ENCODE data around the gene SPR. TPM values are rescaled to one million over a fixed set of nuclear protein-coding genes. Genes with fewer than 3 reads are reported as not detected.

Gene SPR
- total and polyA plus RNA-seq, 2 of the 4 experiments (the other 2 are of a cell fraction) = 14.3 to 17.4 TPM

- in situ Hi-C loops (cut with MboI; ENCODE audit: low sequenced_read_pairs) = no loop called here
- Histone ChIP-seq H3K4me3 (ENCODE audit: insufficient read depth, low read depth, low read length) (no peak overlapping the region), H3K18ac (ENCODE audit: low read depth, low read length) (no peak overlapping the region), H3K23ac (ENCODE audit: low read depth, low read length) (no peak overlapping the region), H4K8ac (ENCODE audit: low read depth in 2 of 2, low read length in 2 of 2) (no peak overlapping the region), H3K4me1 (ENCODE audit: control insufficient read depth, insufficient read depth, low read length) (no peaks in the 10 kb centered on the region), H3K14ac (replicated peaks; ENCODE audit: low read depth, low read length) (no peak overlapping the region), H3K56ac (ENCODE audit: extremely low read depth, insufficient read depth, low read length) (no peak overlapping the region), H3K9ac (ENCODE audit: low read depth, low read length) (no peak overlapping the region), H3K36me3 (ENCODE audit: control insufficient read depth, insufficient read depth, low read length) (no peaks in the 10 kb centered on the region), H2AK5ac (ENCODE audit: low read depth, low read length) (no peak overlapping the region), H2AFZ (replicated peaks; ENCODE audit: low read length, poor library complexity) (no peak overlapping the region), H3K27ac (ENCODE audit: insufficient read depth, low read length) (no peak overlapping the region), H4K91ac (ENCODE audit: insufficient read depth, low read depth, low read length) (no peak overlapping the region), H3K9me1 (ENCODE audit: insufficient read depth, low read length) (no peaks in the 10 kb centered on the region), H3K4ac (ENCODE audit: low read depth, low read length) (no peak overlapping the region), H3K27me3 (ENCODE audit: control insufficient read depth, insufficient read depth, low read length) (peaks cover 68% of the 10 kb centered on the region), H3K79me1 (ENCODE audit: low read depth in 1 of 2, low read length in 2 of 2) (no peaks in the 10 kb centered on the region), H3K9me3 (ENCODE audit: control insufficient read depth, insufficient read depth, low read length) (no peaks in the 10 kb centered on the region; the same call in 1 of the 2 replicates), H2BK15ac (ENCODE audit: low read depth, low read length) (no peak overlapping the region), H4K20me1 (ENCODE audit: insufficient read depth, low read length) (no peaks in the 10 kb centered on the region), H4K5ac (ENCODE audit: low read depth, low read length) (no peak overlapping the region), H2BK20ac (ENCODE audit: low read depth, low read length) (no peak overlapping the region), H2BK5ac (ENCODE audit: low read depth, low read length, poor library complexity, severe bottlenecking) (no peak overlapping the region), H3K4me2 (ENCODE audit: low read depth, low read length) (no peak overlapping the region), H2AK9ac (replicated peaks; ENCODE audit: low read depth, low read length, poor library complexity) (no peak overlapping the region), H2BK120ac (ENCODE audit: low read depth, low read length) (no peak overlapping the region)
- BruUV-seq (replicated peaks) = no TSS peak
- CTCF ChIA-PET = no interaction called here
- no CpG with 5 or more reads among the region's 3 CpGs for WGBS, 2 experiments (ENCODE audit: extremely low coverage in 2 of 2, insufficient read length in 1 of 2)
- dilution Hi-C loops (cut with HindIII; ENCODE audit: low sequenced_read_pairs, unreplicated experiment) = no loop called here
- ATAC-seq (ENCODE audit: low read depth) = no peak
- DNase-seq = no peak
- TF ChIP-seq CTCF (conservative IDR thresholded peaks at IDR 0.05; ENCODE audit: low read depth, low read length) (no peak), CHD1 (IDR thresholded peaks at IDR 0.05; ENCODE audit: low read depth, low read length) (no peak), RAD21 (IDR thresholded peaks at IDR 0.05; ENCODE audit: low read length) (no peak), USF2 (IDR thresholded peaks at IDR 0.05; ENCODE audit: low read depth, low read length) (no peak), CEBPB (IDR thresholded peaks at IDR 0.05; ENCODE audit: low read depth, low read length) (no peak), BHLHE40 (IDR thresholded peaks at IDR 0.05; ENCODE audit: low read depth, low read length) (no peak), POLR2A (IDR thresholded peaks at IDR 0.05; ENCODE audit: low read depth, low read length) (no peak), MAFK (IDR thresholded peaks at IDR 0.05; ENCODE audit: low read depth, low read length) (no peak), MAZ (IDR thresholded peaks at IDR 0.05; ENCODE audit: borderline replicate concordance, low read depth, low read length) (no peak), RCOR1 (IDR thresholded peaks at IDR 0.05; ENCODE audit: insufficient replicate concordance, low read length) (no peak), FOS (IDR thresholded peaks at IDR 0.05; ENCODE audit: low read depth, low read length) (no peak), ELK1 (IDR thresholded peaks at IDR 0.05; ENCODE audit: borderline replicate concordance, low read depth, low read length) (no peak), NFE2L2 (IDR thresholded peaks at IDR 0.05; ENCODE audit: low read depth, low read length) (no peak), MXI1 (IDR thresholded peaks at IDR 0.05; ENCODE audit: borderline replicate concordance, low read depth, low read length) (no peak)
- intact Hi-C loops (cut with micrococcal nuclease) = no loop called here
- POLR2A ChIA-PET (ENCODE audit: unreplicated experiment) = no interaction called here
These were observed 14.2 kb downstream of the SPR start for GRCh38 chr2:72901426-72901825.
